Keratinocyte (primary cell): ENCODE measurements around the gene KIFC3. TPM values are rescaled to one million over a fixed set of nuclear protein-coding genes. Genes with fewer than 3 reads are reported as not detected.

Experiments used
- DNase-seq: peaks from one replicate; pipeline ENCODE4 v3.0.0-alpha.2; 2011; ENCODE audit warnings: low read depth, missing footprints, low spot score
- FAIRE-seq: peaks from 2 replicates; lab custom pipeline; 2011; peaks lifted over from hg19 to GRCh38; lab: Jason Lieb, UNC
- H2AFZ ChIP-seq: 2 replicates; pipeline ENCODE4 v1.6.0; 2012; ENCODE audit warnings: low read length, control low read depth, inconsistent platforms; ENCODE audit not compliant: control insufficient read depth
- H3K27ac ChIP-seq: 2 replicates; pipeline ENCODE4 v1.5.1; 2011; ENCODE audit warnings: low read length; ENCODE audit not compliant: control insufficient read depth, insufficient read depth
- H3K27me3 ChIP-seq: 3 replicates; pipeline ENCODE4 v1.6.0; 2011; ENCODE audit warnings: low read length; ENCODE audit not compliant: control insufficient read depth, insufficient read depth; ENCODE audit errors: extremely low read depth
- H3K36me3 ChIP-seq, 2 experiments: 2 replicates in 1 of 2; 3 replicates in 1 of 2; pipeline ENCODE4 v1.5.1; 2011; ENCODE audit warnings: low read length in 2 of 2, mild to moderate bottlenecking in 1 of 2; ENCODE audit not compliant: control insufficient read depth in 2 of 2, insufficient read depth in 2 of 2; ENCODE audit errors: extremely low read depth in 1 of 2
- H3K4me1 ChIP-seq: 3 replicates; pipeline ENCODE4 v1.5.1; 2011; ENCODE audit warnings: low read length; ENCODE audit not compliant: control insufficient read depth, insufficient read depth; ENCODE audit errors: extremely low read depth
- H3K4me2 ChIP-seq: 3 replicates; pipeline ENCODE4 v1.6.0; 2011; ENCODE audit warnings: low read depth, low read length; ENCODE audit not compliant: control insufficient read depth, insufficient read depth; ENCODE audit errors: extremely low read depth
- H3K4me3 ChIP-seq, 3 experiments: fragments of 200-600 bp in 1 of 3; sonication (generic) in 1 of 3; 2 replicates in 2 of 3; 3 replicates in 1 of 3; pipeline ENCODE4 v1.5.1; 2011 to 2016; ENCODE audit warnings: low read length in 3 of 3, mild to moderate bottlenecking in 3 of 3, control low read depth in 2 of 3, inconsistent platforms in 1 of 3, low read depth in 1 of 3, mixed read lengths in 1 of 3, mixed run types in 1 of 3, moderate library complexity in 1 of 3; ENCODE audit not compliant: control insufficient read depth in 2 of 3, insufficient read depth in 2 of 3; ENCODE audit errors: extremely low read depth in 1 of 3
- H3K79me2 ChIP-seq: 2 replicates; pipeline ENCODE4 v1.6.0; 2012; ENCODE audit warnings: low read length; ENCODE audit not compliant: control insufficient read depth, insufficient read depth
- H3K9ac ChIP-seq: 3 replicates; pipeline ENCODE4 v1.6.0; 2011; ENCODE audit warnings: low read length; ENCODE audit not compliant: control insufficient read depth, insufficient read depth; ENCODE audit errors: extremely low read depth
- H3K9me1 ChIP-seq: 3 replicates; pipeline ENCODE4 v1.6.0; 2011; ENCODE audit warnings: low read length; ENCODE audit not compliant: control insufficient read depth, insufficient read depth; ENCODE audit errors: extremely low read depth
- H3K9me3 ChIP-seq: 2 replicates; pipeline ENCODE4 v1.5.1; 2012; ENCODE audit warnings: low read depth, low read length; ENCODE audit not compliant: control insufficient read depth
- H4K20me1 ChIP-seq: 3 replicates; pipeline ENCODE4 v1.6.0; 2011; ENCODE audit warnings: low read length; ENCODE audit not compliant: control insufficient read depth, insufficient read depth; ENCODE audit errors: extremely low read depth
- CTCF ChIP-seq, 3 experiments: IDR thresholded peaks in 1 of 3; conservative IDR thresholded peaks in 1 of 3; optimal IDR thresholded peaks in 1 of 3; 2 replicates in 2 of 3; 3 replicates in 1 of 3; pipeline versions ENCODE3 to v1.5.1; 2011; ENCODE audit warnings: low read length in 3 of 3, mild to moderate bottlenecking in 3 of 3, moderate library complexity in 2 of 3, control low read depth in 1 of 3, inconsistent platforms in 1 of 3; ENCODE audit not compliant: insufficient read depth in 2 of 3; ENCODE audit errors: extremely low read depth in 1 of 3
- EZH2 ChIP-seq: IDR thresholded peaks from one replicate; pipeline ENCODE4 v1.6.1; 2012; ENCODE audit warnings: inconsistent platforms, mild to moderate bottlenecking, low read length, moderate library complexity
- dilution Hi-C: fragments of 300-500 bp; cut with MboI; formaldehyde crosslinking; loops from one replicate; pipeline ENCODE4 v1.7.0; 2020; ENCODE audit warnings: low sequenced_read_pairs; ENCODE audit not compliant: extremely low pct_ligation_motif_present
- polyA plus RNA-seq, 5 experiments: library from polyadenylated mRNA; depleted of rRNA in 3 of 5; stranded (reverse) in 3 of 5; stranded (forward) in 1 of 5; unstranded in 1 of 5; fragments of >200 nt; gene quantifications; 1 replicate in 1 of 5; 2 replicates in 3 of 5; 3 replicates in 1 of 5; pipeline versions ENCODE4 v1.2.1 to v1.2.3, GENCODE V29; 2011 to 2012; ENCODE audit warnings: missing spikeins in 2 of 5, low read depth in 1 of 5, low replicate concordance in 1 of 5

Gene KIFC3
- polyA plus RNA-seq, 1 donor (not counting 4 experiments of a cell fraction or from before 2014, with no cell fraction given) = 22.7 TPM

GRCh38 chr16:57834936-57835335 is 32.6 kb upstream of the KIFC3 start:
- H3K9me3 ChIP-seq = no peaks in the 10 kb centered on the region
- H3K9me1 ChIP-seq = no peaks in the 10 kb centered on the region
- peak overlapping the region in 2 of 3 experiments; percentile 64 to 68 for H3K4me3 ChIP-seq
- TF ChIP-seq EZH2 (no peak), CTCF (optimal IDR thresholded peaks at IDR 0.05 in 1 of 3, IDR thresholded peaks at IDR 0.05 in 1 of 3, conservative IDR thresholded peaks at IDR 0.05 in 1 of 3; ENCODE audit: extremely low read depth in 1 of 3, insufficient read depth in 2 of 3, low read length in 3 of 3) (no peak)
- H4K20me1 ChIP-seq = no peaks in the 10 kb centered on the region
- H3K4me2 ChIP-seq = peak overlapping the region; percentile 96
- H3K27ac ChIP-seq = peak overlapping the region; percentile 99
- H3K36me3 ChIP-seq = no peaks in the 10 kb centered on the region
- dilution Hi-C loops = no loop called here
- FAIRE-seq (peak; percentile 90), DNase-seq (no peak)
- H3K4me1 ChIP-seq = peaks cover 14% of the 10 kb centered on the region
- no peaks in the 10 kb centered on the region for H3K79me2 ChIP-seq
- H2AFZ ChIP-seq = peak overlapping the region; percentile 82
- no peaks in the 10 kb centered on the region for H3K27me3 ChIP-seq
- peak overlapping the region; percentile 78 for H3K9ac ChIP-seq

DNA sequence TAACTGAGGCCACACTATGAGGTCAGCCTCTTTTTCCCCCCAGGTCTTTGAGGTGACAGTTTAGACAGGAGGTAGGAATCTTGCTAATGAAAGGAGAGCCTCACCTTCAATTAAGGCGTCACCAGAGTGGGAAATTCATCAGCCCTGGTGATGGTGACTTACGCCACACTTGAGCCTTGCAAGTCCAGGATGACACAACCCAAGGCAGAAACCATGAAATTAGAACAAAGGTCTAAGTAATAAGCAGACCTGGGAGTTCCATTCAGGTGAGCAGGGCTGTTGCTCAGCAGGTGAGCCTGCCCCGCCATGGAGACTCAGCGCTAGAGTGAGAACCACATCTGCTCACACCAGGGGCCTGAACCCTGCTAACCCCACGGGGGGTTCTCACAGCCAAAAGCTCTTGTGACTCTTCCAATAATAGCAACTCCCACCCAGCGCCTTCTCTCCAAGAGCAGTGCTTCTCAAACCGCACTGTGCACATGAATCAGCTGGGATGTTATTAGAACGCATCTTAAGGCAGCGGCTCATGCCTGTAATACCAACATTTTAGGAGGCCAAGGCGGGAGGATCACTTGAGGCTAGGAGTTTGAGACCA is 28.7 kb upstream of the KIFC3 start:
- H3K27ac ChIP-seq = no peak overlapping the region
- H3K79me2 ChIP-seq = no peaks in the 10 kb centered on the region
- no peaks in the 10 kb centered on the region for H3K27me3 ChIP-seq
- no peaks in the 10 kb centered on the region for H3K9me1 ChIP-seq
- FAIRE-seq (no peak), DNase-seq (no peak)
- dilution Hi-C loops = no loop called here
- H2AFZ ChIP-seq = no peak overlapping the region
- no peaks in the 10 kb centered on the region for H4K20me1 ChIP-seq
- TF ChIP-seq EZH2 (no peak), CTCF (optimal IDR thresholded peaks at IDR 0.05 in 1 of 3, IDR thresholded peaks at IDR 0.05 in 1 of 3, conservative IDR thresholded peaks at IDR 0.05 in 1 of 3; ENCODE audit: extremely low read depth in 1 of 3, insufficient read depth in 2 of 3, low read length in 3 of 3) (no peak)
- H3K4me2 ChIP-seq = no peak overlapping the region
- no peak overlapping the region for H3K9ac ChIP-seq
- no peak overlapping the region for H3K4me3 ChIP-seq
- no peaks in the 10 kb centered on the region for H3K36me3 ChIP-seq
- H3K4me1 ChIP-seq = peaks cover 14% of the 10 kb centered on the region
- no peaks in the 10 kb centered on the region for H3K9me3 ChIP-seq
